HEK293T (cell line): ENCODE results near the gene MINDY4.

Experiments
- ARNT ChIP-seq: fragments of 450-650 bp; IDR thresholded peaks from 2 replicates; pipeline ENCODE4 v1.6.1; 2017; ENCODE audit warnings: mild to moderate bottlenecking
- CTBP1 ChIP-seq: fragments of 450-650 bp; IDR thresholded peaks from 2 replicates; pipeline ENCODE4 v1.6.1; 2016; ENCODE audit warnings: borderline replicate concordance
- FOXK2 ChIP-seq: fragments of 450-650 bp; IDR thresholded peaks from 2 replicates; pipeline ENCODE4 v1.6.1; 2016; ENCODE audit warnings: mild to moderate bottlenecking
- FOXM1 ChIP-seq: fragments of 450-650 bp; IDR thresholded peaks from 2 replicates; pipeline ENCODE4 v1.6.1; 2017; ENCODE audit warnings: mild to moderate bottlenecking, borderline replicate concordance
- HDGF ChIP-seq: fragments of 450-650 bp; IDR thresholded peaks from 2 replicates; pipeline ENCODE4 v1.6.1; 2017; ENCODE audit warnings: antibody characterized with exemption, borderline replicate concordance
- NFRKB ChIP-seq: fragments of 450-650 bp; IDR thresholded peaks from 2 replicates; pipeline ENCODE4 v1.6.1; 2016; ENCODE audit warnings: mild to moderate bottlenecking, moderate library complexity
- PKNOX1 ChIP-seq: fragments of 450-650 bp; IDR thresholded peaks from 2 replicates; pipeline ENCODE4 v1.6.1; 2016
- SP1 ChIP-seq: fragments of 450-650 bp; IDR thresholded peaks from 2 replicates; pipeline ENCODE4 v1.6.1; 2017
- TARDBP ChIP-seq: fragments of 450-650 bp; IDR thresholded peaks from 2 replicates; pipeline ENCODE4 v1.6.1; 2016
- ZNF384 ChIP-seq: fragments of 450-650 bp; IDR thresholded peaks from 2 replicates; pipeline ENCODE4 v1.6.1; 2016

DNA sequence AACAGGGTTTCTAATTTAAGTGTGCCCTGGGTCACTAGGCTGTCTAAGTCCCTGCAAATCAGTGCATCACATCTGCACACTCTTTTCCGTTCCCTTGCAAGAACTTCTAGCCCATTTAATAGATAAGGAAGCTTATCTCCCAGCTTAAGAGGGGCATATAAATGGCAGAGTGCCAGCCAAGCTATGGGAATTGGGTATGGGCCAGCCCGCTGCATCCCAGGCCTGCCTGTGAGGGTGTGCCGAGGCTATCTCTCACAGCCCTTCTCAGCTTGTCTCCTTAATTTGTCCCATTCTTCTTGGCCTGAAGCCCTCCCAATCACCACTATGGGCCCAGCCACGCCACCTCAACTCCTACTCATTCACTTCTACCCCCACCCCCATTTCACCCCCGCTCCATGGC lies 155.1 kb downstream of the MINDY4 start:
- TF ChIP-seq CTBP1, result no peak
- TF ChIP-seq FOXM1, result no peak
- no peak for TF ChIP-seq TARDBP
- no peak for TF ChIP-seq FOXK2
- no peak for TF ChIP-seq SP1
- no peak for TF ChIP-seq HDGF
- no peak for TF ChIP-seq PKNOX1
- no peak for TF ChIP-seq ARNT
- no peak for TF ChIP-seq NFRKB
- TF ChIP-seq ZNF384, result no peak
